GM21526 (cell line): ENCODE measurements around the gene CNTN4.

ENCODE experiments used
- ATAC-seq: cut with Tn5 transposase; IDR thresholded peaks from one replicate; pipeline ENCODE4 v1.9.1; 2021; ENCODE audit warnings: moderate library complexity; ENCODE audit not compliant: unreplicated experiment, low FRiP score

The CNTN4 gene

GRCh38 chr3:2148561-2149340 is 50.1 kb downstream of the CNTN4 start:
- no peak for ATAC-seq

- ATAC-seq = no peak
Observed at GRCh38 chr3:2153053-2153452, 54.4 kb downstream of the CNTN4 start.

- ATAC-seq = no peak
Observed at GRCh38 chr3:2153547-2153946, 54.9 kb downstream of the CNTN4 start.

- ATAC-seq = no peak
Observed at GRCh38 chr3:2154621-2155020, 56.0 kb downstream of the CNTN4 start.

- ATAC-seq = peak; percentile 78
Observed at GRCh38 chr3:2156244-2156847, 57.7 kb downstream of the CNTN4 start.

- no peak for ATAC-seq
Observed at GRCh38 chr3:2158828-2159227, 60.2 kb downstream of the CNTN4 start.

- ATAC-seq = no peak
Observed at GRCh38 chr3:2166552-2166951, 67.9 kb downstream of the CNTN4 start.

- ATAC-seq = no peak
Observed at GRCh38 chr3:2172561-2173171, 74.0 kb downstream of the CNTN4 start.

- no peak for ATAC-seq
Observed at GRCh38 chr3:2180634-2181033, 82.0 kb downstream of the CNTN4 start.

GRCh38 chr3:2198776-2199279 is 100.2 kb downstream of the CNTN4 start:
- ATAC-seq = no peak

- no peak for ATAC-seq
Observed at GRCh38 chr3:2204054-2204453, 105.4 kb downstream of the CNTN4 start.

GRCh38 chr3:2205692-2206091 is 107.0 kb downstream of the CNTN4 start:
- ATAC-seq = no peak

- no peak for ATAC-seq
Observed at GRCh38 chr3:2206536-2206935, 107.9 kb downstream of the CNTN4 start.

GRCh38 chr3:2211568-2211967 is 112.9 kb downstream of the CNTN4 start:
- no peak for ATAC-seq

GRCh38 chr3:2212206-2212605 is 113.5 kb downstream of the CNTN4 start:
- no peak for ATAC-seq

GRCh38 chr3:2218375-2218774 is 119.7 kb downstream of the CNTN4 start:
- ATAC-seq = no peak

- ATAC-seq = no peak
Observed at GRCh38 chr3:2218816-2219215, 120.2 kb downstream of the CNTN4 start.

- no peak for ATAC-seq
Observed at GRCh38 chr3:2236203-2236602, 137.5 kb downstream of the CNTN4 start.

GRCh38 chr3:2244137-2244536 is 145.5 kb downstream of the CNTN4 start:
- ATAC-seq = no peak

- ATAC-seq = no peak
Observed at GRCh38 chr3:2246873-2247648, 148.4 kb downstream of the CNTN4 start.

GRCh38 chr3:2247831-2248230 is 149.2 kb downstream of the CNTN4 start:
- ATAC-seq = no peak
